Measurements from ENCODE around the gene CMTM4.

- TF ChIP-seq CTCF (conservative IDR thresholded peaks at IDR 0.05) (no peak), ZFX (IDR thresholded peaks at IDR 0.05) (no peak)
These were observed 16.5 kb upstream of the CMTM4 start for GRCh38 chr16:66713076-66713475.
